HG02981 (cell line): ENCODE measurements around the gene CXorf65.

Experiments
- ATAC-seq: cut with Tn5 transposase; IDR thresholded peaks from one replicate; pipeline ENCODE4 v1.9.1; 2021; ENCODE audit warnings: mild to moderate bottlenecking, moderate library complexity; ENCODE audit not compliant: unreplicated experiment

Gene CXorf65

DNA sequence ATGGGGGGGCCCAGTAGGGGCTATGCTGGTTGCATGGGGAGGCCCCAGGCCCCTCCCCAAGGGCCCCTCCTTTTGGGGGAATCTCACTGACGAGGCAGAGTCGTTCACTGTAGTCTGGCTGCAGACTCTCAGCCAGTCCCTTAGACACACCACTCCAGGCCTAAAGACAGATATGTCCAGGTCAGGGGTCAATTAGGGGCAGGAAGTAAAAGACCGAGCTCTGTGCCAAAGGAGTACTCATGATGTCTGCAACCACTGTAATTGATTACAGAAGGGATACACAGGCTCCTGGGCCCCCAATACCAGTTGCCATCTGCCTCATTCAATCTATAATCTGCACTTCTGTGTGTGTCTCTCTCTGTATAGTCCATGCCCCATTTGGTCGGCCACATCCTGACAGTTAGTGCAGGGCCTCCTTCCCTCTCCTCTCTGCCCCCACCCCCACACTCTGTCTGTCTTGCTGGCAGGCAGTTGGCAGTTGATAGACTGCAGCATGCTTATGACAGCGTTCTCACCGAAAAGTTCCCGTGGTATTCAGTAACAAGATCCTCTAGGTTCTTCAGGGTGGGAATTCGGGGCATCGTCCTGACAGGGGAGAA is 1.3 kb upstream of the CXorf65 start:
- ATAC-seq, result no peak

GRCh38 chrX:71107245-71107644 is 705 bp upstream of the CXorf65 start:
- no peak for ATAC-seq

GRCh38 chrX:71105628-71106027 is 912 bp downstream of the CXorf65 start:
- no peak for ATAC-seq

GRCh38 chrX:71103110-71103983 is 3.2 kb downstream of the CXorf65 start:
- ATAC-seq, result peak; percentile 56

- no peak for ATAC-seq
These were observed 4.2 kb downstream of the CXorf65 start for GRCh38 chrX:71102292-71102691.

DNA sequence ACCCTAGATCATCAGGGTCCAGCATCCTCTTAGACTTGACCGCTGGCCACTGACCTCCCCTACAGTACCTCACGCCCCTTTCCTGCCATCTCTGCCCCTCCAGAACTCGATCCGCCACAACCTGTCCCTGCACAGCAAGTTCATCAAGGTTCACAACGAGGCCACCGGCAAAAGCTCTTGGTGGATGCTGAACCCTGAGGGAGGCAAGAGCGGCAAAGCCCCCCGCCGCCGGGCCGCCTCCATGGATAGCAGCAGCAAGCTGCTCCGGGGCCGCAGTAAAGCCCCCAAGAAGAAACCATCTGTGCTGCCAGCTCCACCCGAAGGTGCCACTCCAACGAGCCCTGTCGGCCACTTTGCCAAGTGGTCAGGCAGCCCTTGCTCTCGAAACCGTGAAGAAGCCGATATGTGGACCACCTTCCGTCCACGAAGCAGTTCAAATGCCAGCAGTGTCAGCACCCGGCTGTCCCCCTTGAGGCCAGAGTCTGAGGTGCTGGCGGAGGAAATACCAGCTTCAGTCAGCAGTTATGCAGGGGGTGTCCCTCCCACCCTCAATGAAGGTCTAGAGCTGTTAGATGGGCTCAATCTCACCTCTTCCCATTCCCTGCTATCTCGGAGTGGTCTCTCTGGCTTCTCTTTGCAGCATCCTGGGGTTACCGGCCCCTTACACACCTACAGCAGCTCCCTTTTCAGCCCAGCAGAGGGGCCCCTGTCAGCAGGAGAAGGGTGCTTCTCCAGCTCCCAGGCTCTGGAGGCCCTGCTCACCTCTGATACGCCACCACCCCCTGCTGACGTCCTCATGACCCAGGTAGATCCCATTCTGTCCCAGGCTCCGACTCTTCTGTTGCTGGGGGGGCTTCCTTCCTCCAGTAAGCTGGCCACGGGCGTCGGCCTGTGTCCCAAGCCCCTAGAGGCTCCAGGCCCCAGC is 5.7 kb downstream of the CXorf65 start:
- no peak for ATAC-seq

DNA sequence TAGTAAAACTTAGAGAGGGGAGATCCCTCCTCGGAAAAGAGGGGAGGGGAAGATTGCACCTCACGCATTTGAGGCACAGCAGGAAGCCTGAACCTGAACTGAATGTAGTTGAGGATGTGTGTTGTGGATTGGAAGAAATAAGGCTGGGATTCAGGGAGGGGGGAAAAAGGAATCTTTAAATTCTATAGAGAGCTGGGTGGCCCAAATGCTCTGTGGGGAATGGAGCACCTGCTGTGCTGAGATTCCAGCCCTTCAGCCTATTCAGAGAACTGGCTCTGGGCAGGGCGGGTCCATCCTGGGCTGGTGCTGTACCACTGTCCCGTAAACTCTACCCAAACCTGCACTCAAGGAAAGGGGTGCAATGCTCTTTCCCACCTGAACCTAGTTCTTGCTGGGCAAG is 6.8 kb downstream of the CXorf65 start:
- ATAC-seq, result no peak

- no peak for ATAC-seq
These were observed 7.5 kb downstream of the CXorf65 start for GRCh38 chrX:71098951-71099506.

- no peak for ATAC-seq
These were observed 8.2 kb downstream of the CXorf65 start for GRCh38 chrX:71098302-71098701.

DNA sequence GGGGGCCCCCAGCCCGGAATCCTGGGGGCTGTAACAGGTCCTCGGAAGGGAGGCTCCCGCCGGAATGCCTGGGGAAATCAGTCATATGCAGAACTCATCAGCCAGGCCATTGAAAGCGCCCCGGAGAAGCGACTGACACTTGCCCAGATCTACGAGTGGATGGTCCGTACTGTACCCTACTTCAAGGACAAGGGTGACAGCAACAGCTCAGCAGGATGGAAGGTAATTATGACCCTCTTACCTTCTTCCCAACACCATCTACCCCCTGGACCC is 9.8 kb downstream of the CXorf65 start:
- ATAC-seq, result no peak

DNA sequence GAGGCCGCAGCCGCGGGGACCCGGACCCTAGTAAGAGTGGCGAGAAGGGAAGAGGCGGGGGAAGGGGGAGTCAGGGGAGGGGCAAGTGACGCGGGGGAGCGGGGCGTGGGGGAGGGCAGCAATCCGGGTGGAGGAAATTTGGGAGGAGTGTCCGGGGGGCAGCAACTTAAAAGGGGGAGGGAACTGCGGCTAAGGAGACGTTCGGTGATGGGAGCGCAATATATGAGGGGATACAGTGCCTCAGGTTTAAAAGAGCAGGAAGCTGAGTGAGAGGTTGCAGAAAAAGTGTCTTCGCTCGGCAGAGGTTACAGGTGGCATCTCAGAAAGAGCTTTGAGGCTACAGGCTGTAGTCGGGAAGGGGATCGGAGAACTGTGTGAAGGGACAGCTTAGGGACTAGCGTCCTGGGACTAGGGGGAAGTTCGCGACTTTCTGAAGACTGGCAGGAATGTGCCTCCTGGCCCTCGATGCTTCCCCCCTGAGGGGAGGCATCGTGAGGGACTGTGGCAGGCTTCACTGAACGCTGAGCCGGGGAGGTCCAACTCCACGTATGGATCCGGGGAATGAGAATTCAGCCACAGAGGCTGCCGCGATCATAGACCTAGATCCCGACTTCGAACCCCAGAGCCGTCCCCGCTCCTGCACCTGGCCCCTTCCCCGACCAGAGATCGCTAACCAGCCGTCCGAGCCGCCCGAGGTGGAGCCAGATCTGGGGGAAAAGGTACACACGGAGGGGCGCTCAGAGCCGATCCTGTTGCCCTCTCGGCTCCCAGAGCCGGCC is 10.4 kb downstream of the CXorf65 start:
- ATAC-seq, result no peak

GRCh38 chrX:71095555-71095980 is 11.0 kb downstream of the CXorf65 start, which contains the start of gene FOXO4:
Gene FOXO4 (plus strand): TSS chrX:71095851. CDS start chrX:71096529, 678 bp downstream.
- peak; percentile 95 for ATAC-seq

GRCh38 chrX:71095033-71095432 is 11.5 kb downstream of the CXorf65 start:
- no peak for ATAC-seq

DNA sequence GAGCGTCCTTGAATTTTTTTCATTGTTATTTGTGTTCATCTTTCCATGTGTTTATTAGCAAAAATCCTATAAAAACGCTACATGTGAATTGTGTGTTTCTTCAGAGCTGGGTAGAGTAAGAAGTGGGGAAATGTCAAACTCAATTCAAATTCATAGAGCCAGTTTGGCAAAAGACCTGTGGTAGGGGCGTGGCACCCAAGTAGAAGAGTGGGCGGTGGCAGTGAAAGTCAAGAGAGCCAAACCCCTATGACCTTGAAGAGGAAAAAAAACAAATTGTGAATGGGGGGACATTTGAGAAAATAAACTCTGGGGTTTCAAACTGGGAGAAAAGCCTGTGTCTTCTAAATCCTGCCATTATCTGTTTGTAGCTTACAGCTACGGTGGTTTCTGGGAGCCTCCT is 15.3 kb downstream of the CXorf65 start:
- ATAC-seq, result no peak

DNA sequence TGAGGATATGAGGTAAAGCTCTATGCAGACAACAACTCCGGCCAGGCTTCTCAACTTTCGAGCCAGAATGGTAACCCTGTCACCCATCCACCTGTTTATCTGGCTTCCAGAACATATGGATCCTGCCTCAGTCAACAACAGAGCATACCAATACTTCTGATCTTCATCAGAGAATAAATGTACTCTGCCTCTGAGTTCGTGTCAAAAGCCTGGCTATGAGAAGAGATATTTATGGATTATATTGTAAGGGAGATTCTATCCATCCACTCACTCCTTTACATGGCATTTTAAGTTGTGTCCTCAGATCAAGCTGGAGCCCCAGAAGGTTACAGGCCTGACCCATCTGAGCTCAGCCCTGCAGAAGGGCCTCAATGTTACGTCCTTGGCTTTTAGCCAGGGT is 20.6 kb downstream of the CXorf65 start:
- no peak for ATAC-seq

- ATAC-seq, result no peak
These were observed 23.7 kb downstream of the CXorf65 start for GRCh38 chrX:71082822-71083221.

DNA sequence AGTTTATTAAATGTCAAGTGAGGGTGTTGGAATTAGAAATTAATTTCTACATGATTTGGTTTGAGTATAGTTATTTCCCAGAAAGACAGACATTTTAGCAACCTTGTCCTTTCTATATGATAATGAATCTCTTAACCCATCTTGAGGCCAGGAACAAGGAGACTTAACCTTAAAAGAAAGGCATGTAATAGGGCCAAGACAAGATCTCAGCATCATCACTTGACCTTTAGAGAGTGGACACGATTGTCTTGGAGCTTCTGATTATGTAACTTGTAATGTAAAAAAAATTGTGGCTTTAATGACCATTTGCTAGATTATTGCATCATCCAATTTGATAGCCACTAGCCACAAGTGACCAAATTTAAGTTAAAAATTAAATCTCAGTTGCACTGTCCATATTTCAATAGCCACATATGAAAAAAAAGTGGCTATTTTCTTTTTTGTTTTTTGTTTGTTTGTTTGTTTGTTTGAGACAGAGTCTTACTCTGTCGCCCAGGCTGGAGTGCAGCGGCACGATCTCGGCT is 24.4 kb downstream of the CXorf65 start:
- no peak for ATAC-seq

- no peak for ATAC-seq
These were observed 25.0 kb downstream of the CXorf65 start for GRCh38 chrX:71081330-71082123.

DNA sequence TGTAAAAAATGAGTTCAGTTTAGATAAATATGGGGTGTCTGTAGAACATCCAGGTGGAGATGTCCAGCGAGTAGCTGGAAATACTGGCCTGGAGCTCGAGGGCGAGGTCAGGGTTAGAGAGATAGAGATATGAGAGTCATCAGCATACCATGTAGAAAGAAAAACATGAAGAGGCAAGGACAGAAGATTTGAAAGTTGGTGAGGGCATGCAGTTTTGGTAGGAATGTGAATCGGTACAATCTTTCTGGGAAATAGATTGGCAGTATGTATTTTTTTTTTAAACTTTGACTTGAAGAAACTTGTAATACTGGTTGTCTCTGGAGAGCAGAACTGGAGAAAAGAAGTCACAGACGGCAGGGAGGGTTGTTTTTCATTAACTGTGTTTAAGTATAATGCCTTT is 36.0 kb downstream of the CXorf65 start:
- no peak for ATAC-seq
